ENCODE results near the gene SMURF1.
A peak's percentile ranks its signal among the peaks of the same experiment; 100 is the strongest.

GRCh38 chr7:99079104-99079503 lies 64.8 kb downstream of the SMURF1 start:
- no peak for TF ChIP-seq POLR2A (IDR thresholded peaks at IDR 0.05)
- TF ChIP-seq, protein P1, sequence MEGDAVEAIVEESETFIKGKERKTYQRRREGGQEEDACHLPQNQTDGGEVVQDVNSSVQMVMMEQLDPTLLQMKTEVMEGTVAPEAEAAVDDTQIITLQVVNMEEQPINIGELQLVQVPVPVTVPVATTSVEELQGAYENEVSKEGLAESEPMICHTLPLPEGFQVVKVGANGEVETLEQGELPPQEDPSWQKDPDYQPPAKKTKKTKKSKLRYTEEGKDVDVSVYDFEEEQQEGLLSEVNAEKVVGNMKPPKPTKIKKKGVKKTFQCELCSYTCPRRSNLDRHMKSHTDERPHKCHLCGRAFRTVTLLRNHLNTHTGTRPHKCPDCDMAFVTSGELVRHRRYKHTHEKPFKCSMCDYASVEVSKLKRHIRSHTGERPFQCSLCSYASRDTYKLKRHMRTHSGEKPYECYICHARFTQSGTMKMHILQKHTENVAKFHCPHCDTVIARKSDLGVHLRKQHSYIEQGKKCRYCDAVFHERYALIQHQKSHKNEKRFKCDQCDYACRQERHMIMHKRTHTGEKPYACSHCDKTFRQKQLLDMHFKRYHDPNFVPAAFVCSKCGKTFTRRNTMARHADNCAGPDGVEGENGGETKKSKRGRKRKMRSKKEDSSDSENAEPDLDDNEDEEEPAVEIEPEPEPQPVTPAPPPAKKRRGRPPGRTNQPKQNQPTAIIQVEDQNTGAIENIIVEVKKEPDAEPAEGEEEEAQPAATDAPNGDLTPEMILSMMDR (IDR thresholded peaks at IDR 0.05 in 8 of 11, conservative IDR thresholded peaks at IDR 0.05 in 3 of 11): no peak
- peak in 2 of 3 donors; percentile 42 to 49 for TF ChIP-seq POLR2AphosphoS5 (IDR thresholded peaks at IDR 0.05)
